Esophagus muscularis mucosa (tissue), 4 donors: ENCODE data around the gene RAB40C.

Experiments
- EP300 ChIP-seq: sonication (generic); formaldehyde crosslinking; IDR thresholded peaks from one replicate; pipeline ENCODE4 v1.6.1; 2017; ENCODE audit warnings: antibody characterized with exemption
- POLR2A ChIP-seq: fragments of 450-650 bp; IDR thresholded peaks from one replicate; pipeline ENCODE4 v1.6.1; 2017; ENCODE audit warnings: antibody characterized with exemption, moderate library complexity, mild to moderate bottlenecking, low read depth
- POLR2AphosphoS5 ChIP-seq, 2 donors: sonication (generic); formaldehyde crosslinking; IDR thresholded peaks; one replicate each; pipeline ENCODE4 v1.6.1; 2017; ENCODE audit warnings: antibody characterized with exemption in 2 of 2
- TF ChIP-seq, protein P1 (sequence below), 3 experiments: fragments of 200-600 bp in 2 of 3; fragments of 450-650 bp in 1 of 3; sonication (generic) in 2 of 3; IDR thresholded peaks; one replicate each; pipeline ENCODE4 v1.5.1; 2017 to 2019; ENCODE audit warnings: antibody characterized with exemption in 3 of 3, mild to moderate bottlenecking in 2 of 3, moderate library complexity in 1 of 3

GRCh38 chr16:646679-647172, 56.9 kb downstream of the RAB40C start:
- TF ChIP-seq, protein P1, sequence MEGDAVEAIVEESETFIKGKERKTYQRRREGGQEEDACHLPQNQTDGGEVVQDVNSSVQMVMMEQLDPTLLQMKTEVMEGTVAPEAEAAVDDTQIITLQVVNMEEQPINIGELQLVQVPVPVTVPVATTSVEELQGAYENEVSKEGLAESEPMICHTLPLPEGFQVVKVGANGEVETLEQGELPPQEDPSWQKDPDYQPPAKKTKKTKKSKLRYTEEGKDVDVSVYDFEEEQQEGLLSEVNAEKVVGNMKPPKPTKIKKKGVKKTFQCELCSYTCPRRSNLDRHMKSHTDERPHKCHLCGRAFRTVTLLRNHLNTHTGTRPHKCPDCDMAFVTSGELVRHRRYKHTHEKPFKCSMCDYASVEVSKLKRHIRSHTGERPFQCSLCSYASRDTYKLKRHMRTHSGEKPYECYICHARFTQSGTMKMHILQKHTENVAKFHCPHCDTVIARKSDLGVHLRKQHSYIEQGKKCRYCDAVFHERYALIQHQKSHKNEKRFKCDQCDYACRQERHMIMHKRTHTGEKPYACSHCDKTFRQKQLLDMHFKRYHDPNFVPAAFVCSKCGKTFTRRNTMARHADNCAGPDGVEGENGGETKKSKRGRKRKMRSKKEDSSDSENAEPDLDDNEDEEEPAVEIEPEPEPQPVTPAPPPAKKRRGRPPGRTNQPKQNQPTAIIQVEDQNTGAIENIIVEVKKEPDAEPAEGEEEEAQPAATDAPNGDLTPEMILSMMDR (IDR thresholded peaks at IDR 0.05): no peak
- TF ChIP-seq POLR2A (no peak), POLR2AphosphoS5 (IDR thresholded peaks at IDR 0.05) (no peak), EP300 (no peak)
